PC-9 (cell line): ENCODE measurements around the gene XBP1.

Source experiments
- EZH2 ChIP-seq: fragments of 200-600 bp; sonication (generic); IDR thresholded peaks from 2 replicates; pipeline ENCODE4 v1.8.0; 2017; ENCODE audit warnings: antibody characterized with exemption, low read depth
- TF ChIP-seq, protein P1 (sequence below): fragments of 200-600 bp; sonication (generic); conservative IDR thresholded peaks from 2 replicates; pipeline ENCODE4 v1.6.1; 2017; ENCODE audit warnings: mixed run types, antibody characterized with exemption, mild to moderate bottlenecking, moderate library complexity

DNA sequence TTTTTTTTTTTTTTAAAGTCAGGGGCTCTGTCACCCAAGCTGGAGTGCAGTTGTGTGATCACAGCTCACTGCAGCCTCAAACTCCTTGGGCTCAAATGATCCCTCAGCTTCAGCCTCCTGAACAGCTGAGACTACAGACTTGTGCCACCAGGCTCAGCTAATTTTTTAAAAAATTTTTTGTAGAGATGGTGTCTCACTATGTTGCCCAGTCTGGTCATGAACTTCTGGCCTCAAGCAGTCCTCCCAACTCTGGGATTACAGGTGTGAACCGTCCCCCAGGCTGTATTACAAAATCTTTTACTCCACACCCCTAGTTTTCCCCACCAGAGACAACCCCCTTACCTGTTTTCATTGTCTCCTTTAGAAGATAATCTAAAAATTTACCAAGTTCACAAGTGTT is 26.0 kb downstream of the XBP1 start:
- TF ChIP-seq, protein P1, sequence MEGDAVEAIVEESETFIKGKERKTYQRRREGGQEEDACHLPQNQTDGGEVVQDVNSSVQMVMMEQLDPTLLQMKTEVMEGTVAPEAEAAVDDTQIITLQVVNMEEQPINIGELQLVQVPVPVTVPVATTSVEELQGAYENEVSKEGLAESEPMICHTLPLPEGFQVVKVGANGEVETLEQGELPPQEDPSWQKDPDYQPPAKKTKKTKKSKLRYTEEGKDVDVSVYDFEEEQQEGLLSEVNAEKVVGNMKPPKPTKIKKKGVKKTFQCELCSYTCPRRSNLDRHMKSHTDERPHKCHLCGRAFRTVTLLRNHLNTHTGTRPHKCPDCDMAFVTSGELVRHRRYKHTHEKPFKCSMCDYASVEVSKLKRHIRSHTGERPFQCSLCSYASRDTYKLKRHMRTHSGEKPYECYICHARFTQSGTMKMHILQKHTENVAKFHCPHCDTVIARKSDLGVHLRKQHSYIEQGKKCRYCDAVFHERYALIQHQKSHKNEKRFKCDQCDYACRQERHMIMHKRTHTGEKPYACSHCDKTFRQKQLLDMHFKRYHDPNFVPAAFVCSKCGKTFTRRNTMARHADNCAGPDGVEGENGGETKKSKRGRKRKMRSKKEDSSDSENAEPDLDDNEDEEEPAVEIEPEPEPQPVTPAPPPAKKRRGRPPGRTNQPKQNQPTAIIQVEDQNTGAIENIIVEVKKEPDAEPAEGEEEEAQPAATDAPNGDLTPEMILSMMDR = no peak
- no peak for TF ChIP-seq EZH2
